Mucosa of rectum (tissue), 2 donors: Measurements from ENCODE around the gene FAM120B.
"Not testable (repeated sequence)": the region's sequence is repeated elsewhere in the genome, so short reads cannot be mapped to it uniquely, and the experiment has no call there.

Experiments
- H3K27ac ChIP-seq, 2 donors: one replicate each; pipeline ENCODE4 v1.7.0; 2013; ENCODE audit warnings: inconsistent platforms in 2 of 2, low read depth in 2 of 2, low read length in 2 of 2
- H3K27me3 ChIP-seq, 2 donors: one replicate each; pipeline ENCODE4 v1.7.0; 2013; ENCODE audit warnings: low read length in 2 of 2; ENCODE audit not compliant: control insufficient read depth in 2 of 2, insufficient read depth in 2 of 2
- H3K36me3 ChIP-seq, 2 donors: one replicate each; pipeline ENCODE4 v1.7.0; 2013; ENCODE audit warnings: low read length in 2 of 2; ENCODE audit not compliant: control insufficient read depth in 2 of 2, insufficient read depth in 2 of 2
- H3K4me1 ChIP-seq, 2 donors: one replicate each; pipeline ENCODE4 v1.7.0; 2013; ENCODE audit warnings: low read length in 2 of 2, mild to moderate bottlenecking in 1 of 2; ENCODE audit not compliant: control insufficient read depth in 2 of 2, insufficient read depth in 2 of 2
- H3K4me3 ChIP-seq, 2 donors: one replicate each; pipeline ENCODE4 v1.7.0; 2013; ENCODE audit warnings: low read length in 2 of 2
- H3K9ac ChIP-seq, 2 donors: one replicate each; pipeline ENCODE4 v1.7.0; 2013; ENCODE audit warnings: low read length in 2 of 2, low read depth in 1 of 2, mild to moderate bottlenecking in 1 of 2
- H3K9me3 ChIP-seq, 2 donors: one replicate each; pipeline ENCODE4 v1.7.0; 2013; ENCODE audit warnings: low read length in 2 of 2; ENCODE audit not compliant: control insufficient read depth in 2 of 2
- donor health status: healthy.
- donor health status: Normal muscosa, but diverticular disease.

Gene FAM120B

DNA sequence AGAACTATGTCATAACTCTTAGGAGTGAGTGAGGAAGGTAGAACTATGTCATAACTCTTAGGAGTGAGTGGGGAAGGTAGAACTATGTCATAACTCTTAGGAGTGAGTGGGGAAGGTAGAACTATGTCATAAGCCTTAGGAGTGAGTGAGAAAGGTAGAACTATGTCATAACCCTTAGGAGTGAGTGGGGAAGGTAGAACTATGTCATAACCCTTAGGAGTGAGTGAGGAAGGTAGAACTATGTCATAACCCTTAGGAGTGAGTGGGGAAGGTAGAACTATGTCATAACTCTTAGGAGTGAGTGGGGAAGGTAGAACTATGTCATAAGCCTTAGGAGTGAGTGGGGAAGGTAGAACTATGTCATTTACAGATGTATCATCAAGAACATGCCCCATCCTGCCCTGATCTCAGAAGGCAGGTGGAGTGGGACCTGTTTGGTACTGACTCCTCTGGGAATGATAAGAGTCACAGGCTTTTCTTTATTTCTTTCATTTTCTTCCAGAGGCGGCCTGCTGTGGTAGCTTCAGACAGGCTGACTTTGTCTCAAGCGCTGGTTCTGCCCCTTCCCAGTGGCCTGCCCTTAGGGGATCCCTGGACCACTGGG is 93.5 kb downstream of the FAM120B start:
- H3K36me3 ChIP-seq: peaks cover 53 to 71% of the 10 kb centered on the region in 2 donors
- H3K4me1 ChIP-seq, H3K4me3 ChIP-seq, H3K27me3 ChIP-seq, H3K9me3 ChIP-seq, H3K9ac ChIP-seq, H3K27ac ChIP-seq: not testable (repeated sequence)

DNA sequence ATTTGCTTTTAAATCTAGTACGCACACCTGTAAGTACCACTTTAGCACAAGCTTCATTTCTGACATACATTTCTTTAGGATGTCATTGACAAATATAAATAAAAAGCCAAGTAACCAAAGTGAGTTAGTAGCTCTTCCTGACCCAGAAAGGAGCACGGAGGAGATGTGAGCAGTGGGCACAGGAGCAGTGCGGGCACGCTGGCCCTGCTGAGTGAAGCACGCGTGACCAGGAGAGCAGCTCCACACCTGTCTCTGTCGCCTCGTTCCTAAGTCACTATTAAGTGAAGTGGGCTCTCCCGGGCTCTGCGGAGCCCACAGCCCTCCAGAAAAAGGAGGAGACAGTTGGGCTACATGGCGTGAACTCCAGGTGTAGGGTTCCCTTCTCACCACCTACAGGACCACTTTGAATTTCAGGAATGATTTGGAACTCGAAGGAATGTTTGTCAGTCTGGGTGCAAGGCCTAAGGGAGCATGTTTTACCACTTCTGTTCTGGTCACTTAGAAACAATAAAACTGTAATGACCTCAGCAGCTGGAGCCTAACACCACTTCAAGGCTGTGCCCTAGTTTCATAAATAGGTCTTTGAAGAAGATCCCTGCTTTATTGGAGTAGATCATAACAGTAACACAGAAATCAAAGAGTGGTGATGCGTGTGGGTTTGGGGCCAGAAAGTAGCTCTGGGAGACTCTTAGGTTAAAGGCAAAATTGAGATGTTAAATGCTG is 95.9 kb downstream of the FAM120B start:
- Histone ChIP-seq H3K36me3 (peaks cover 41 to 61% of the 10 kb centered on the region in 2 donors), H3K27me3 (no peaks in the 10 kb centered on the region), H3K4me1 (no peaks in the 10 kb centered on the region), H3K4me3 (no peak overlapping the region), H3K27ac (no peak overlapping the region), H3K9ac (no peak overlapping the region), H3K9me3 (no peaks in the 10 kb centered on the region)

DNA sequence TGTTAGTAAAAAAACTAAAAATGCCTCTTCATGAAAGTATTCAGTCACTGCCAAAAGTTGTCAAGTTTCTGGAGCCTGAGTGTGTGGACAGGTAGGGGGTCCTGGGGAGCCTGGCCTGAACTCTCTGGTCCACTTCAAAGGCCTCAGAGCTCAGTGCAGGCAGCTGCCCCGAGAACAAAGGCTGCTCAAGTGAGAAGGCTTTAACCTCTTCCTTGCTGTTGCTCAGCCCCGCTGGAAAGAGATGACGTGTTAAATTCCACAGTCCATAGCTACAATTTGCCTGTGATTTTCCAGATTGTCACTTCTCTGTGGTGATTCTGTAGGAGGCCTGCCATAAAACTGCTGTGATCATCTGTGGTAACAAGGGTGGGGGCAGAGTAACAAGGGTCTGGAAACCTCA is 96.9 kb downstream of the FAM120B start:
- Histone ChIP-seq H3K9me3 (no peaks in the 10 kb centered on the region), H3K36me3 (peaks cover 36 to 56% of the 10 kb centered on the region in 2 donors), H3K27me3 (no peaks in the 10 kb centered on the region), H3K4me1 (no peaks in the 10 kb centered on the region), H3K4me3 (no peak overlapping the region), H3K9ac (no peak overlapping the region), H3K27ac (no peak overlapping the region)

DNA sequence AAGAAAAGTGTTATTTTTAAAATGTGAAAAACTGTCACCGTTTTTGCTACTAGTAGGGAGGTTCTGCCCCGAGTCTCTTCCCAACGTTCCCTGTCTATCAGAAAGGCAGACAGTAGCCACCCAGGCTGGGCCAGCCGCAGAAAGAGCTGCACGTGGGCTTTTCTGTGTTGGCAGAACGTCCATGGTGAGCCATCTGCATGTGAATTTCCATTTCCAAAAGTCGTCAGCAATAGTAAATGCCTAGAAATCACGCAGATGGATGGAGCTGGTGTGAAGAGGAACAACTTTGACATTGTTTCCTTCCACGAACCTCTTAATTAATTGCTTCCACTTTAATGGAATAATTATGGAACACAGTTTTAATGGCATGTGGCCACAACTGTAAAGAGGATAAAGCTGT is 97.5 kb downstream of the FAM120B start:
- Histone ChIP-seq H3K9ac (no peak overlapping the region), H3K27me3 (no peaks in the 10 kb centered on the region), H3K27ac (no peak overlapping the region), H3K4me3 (no peak overlapping the region), H3K36me3 (peaks cover 33 to 56% of the 10 kb centered on the region in 2 donors), H3K4me1 (no peaks in the 10 kb centered on the region), H3K9me3 (no peaks in the 10 kb centered on the region)

DNA sequence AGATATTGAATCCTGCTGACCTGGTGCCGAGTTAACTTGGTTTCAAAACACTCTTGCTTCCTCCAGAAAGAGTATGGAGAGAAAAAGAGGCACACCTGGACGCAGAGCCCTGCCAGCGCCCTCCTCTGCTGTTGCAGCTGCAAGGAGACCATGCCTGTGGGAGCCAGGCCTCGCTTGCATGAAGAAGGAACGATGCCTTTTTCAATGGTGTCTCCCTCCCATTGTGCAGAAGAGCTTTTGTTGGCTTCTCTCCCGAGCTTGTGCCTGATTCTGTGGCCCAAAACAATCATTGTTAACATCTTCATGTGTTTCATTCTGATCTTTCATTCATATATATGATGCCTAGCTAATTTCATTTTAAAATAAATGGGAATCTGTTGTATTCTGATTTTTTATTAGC is 98.1 kb downstream of the FAM120B start:
- Histone ChIP-seq H3K36me3 (peaks cover 33 to 56% of the 10 kb centered on the region in 2 donors), H3K27ac (no peak overlapping the region), H3K4me3 (no peak overlapping the region), H3K4me1 (no peaks in the 10 kb centered on the region), H3K9ac (no peak overlapping the region), H3K9me3 (no peaks in the 10 kb centered on the region), H3K27me3 (no peaks in the 10 kb centered on the region)

DNA sequence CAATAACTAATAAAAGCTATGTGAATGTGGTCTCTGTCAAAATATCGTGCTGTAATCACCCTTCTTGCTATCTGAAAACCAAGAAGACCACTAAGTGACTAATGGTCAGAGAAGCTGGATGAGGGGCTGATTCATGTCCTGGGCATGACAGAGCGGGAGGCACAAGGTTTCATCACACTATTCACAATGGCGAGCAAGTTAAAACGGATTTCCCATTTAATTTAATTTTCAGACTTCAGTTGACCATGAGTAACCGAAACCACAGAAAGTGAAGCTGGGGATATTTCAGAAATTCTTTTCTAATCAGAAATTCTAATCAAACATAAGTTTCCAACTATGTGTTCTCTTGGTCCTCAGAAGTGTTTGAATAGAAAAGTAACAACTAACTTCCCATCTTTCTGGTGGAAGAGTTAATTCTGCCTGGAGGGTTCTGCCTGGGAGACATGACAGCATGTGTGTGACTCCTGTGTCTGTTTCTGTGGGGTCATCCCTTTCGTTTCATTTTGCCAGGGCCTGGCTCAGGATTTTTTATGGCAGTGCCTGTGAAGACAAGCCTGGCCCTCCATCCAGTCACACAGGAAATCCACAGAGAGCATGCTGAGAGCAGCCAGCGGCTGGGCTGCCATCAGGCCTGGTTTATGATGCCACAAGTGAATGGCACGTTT is 98.9 kb downstream of the FAM120B start:
- H3K9me3 ChIP-seq: no peaks in the 10 kb centered on the region
- no peaks in the 10 kb centered on the region for H3K27me3 ChIP-seq
- no peak overlapping the region for H3K4me3 ChIP-seq
- no peak overlapping the region for H3K9ac ChIP-seq
- H3K4me1 ChIP-seq: no peaks in the 10 kb centered on the region
- no peak overlapping the region for H3K27ac ChIP-seq
- peaks cover 31 to 53% of the 10 kb centered on the region in 2 donors for H3K36me3 ChIP-seq

DNA sequence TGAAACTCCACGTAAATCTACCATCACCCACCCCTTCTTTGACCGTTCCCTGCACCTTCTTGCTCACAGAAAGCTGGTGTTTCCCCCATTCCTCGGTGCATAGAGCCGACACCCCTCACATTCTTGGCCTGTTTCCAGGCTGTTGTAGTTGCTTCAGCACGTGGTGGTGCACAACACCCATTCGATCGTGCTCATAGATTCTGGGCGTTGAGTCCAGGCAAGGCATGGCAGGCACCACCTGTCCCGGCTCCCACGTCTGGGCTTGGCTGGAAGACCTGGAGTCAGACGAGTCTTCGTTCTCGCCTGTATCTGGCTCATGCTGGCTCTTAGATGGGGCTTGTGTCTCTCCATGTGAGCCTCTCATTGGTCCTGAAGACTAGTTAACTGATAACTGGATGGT is 100.6 kb downstream of the FAM120B start:
- Histone ChIP-seq H3K9me3 (no peaks in the 10 kb centered on the region), H3K27me3 (no peaks in the 10 kb centered on the region), H3K9ac (no peak overlapping the region), H3K4me3 (no peak overlapping the region), H3K36me3 (peaks cover 23 to 38% of the 10 kb centered on the region in 2 donors), H3K27ac (no peak overlapping the region), H3K4me1 (no peaks in the 10 kb centered on the region)

DNA sequence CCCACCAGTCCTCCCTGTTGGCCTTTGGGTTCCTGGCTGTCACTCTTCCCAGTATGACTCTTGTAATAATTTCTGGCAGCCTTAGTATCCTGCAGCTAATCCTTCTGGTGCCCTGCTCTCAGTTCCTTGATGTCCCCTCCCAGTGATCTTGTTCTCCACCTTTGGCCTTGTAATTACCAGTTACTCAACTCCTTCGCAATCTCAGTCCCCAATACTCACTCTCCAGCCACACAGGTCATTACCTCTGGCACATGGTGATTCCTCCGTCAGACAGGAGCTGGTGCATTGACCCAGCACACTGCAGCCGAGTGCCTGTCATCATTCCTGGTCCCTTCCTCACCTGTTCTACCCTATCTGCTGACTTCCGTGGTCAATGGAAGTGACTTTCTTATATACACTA is 101.4 kb downstream of the FAM120B start:
- Histone ChIP-seq H3K27ac (no peak overlapping the region), H3K4me1 (no peaks in the 10 kb centered on the region), H3K4me3 (no peak overlapping the region), H3K27me3 (no peaks in the 10 kb centered on the region), H3K9ac (no peak overlapping the region), H3K36me3 (peaks cover 23 to 30% of the 10 kb centered on the region in 2 donors), H3K9me3 (no peaks in the 10 kb centered on the region)

DNA sequence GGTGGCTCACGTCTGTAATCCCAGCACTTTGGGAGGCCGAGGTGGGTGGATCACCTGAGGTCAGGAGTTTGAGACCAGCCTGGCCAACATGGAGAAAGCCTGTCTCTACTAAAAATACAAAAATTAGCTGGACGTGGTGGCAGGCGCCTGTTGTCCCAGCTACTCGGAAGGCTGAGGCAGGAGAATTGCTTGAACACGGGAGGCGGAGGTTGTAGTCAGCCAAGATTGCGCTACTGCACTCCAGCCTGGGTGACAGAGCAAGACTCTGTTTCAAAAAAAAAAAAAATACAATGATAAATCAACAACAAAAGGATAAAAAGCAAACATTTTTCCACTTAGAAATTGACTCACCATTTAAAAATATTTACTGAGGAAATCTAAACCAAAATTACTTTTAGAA is 103.2 kb downstream of the FAM120B start:
- not testable (repeated sequence) for H3K4me3 ChIP-seq, H3K4me1 ChIP-seq

DNA sequence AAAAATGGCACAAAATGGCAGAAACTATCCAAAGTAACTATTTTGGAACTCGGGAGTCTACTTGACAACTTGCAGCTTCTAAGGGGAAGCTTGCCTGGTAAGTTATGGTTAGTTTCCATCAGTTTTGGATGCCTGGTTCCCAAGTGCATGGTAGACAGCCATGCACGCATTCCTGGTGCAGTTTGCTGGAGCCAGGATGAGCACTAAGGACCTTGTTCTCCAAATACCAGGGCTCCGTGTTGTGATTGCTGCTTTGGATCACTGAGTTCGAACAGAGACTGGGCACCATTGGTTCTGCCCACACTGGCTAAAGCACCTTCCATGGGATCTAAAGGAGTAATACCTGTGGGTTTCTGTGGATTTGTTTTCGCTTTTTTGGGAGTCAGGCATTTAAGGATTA is 103.7 kb downstream of the FAM120B start:
- no peak overlapping the region for H3K4me3 ChIP-seq
- H3K9me3 ChIP-seq: no peaks in the 10 kb centered on the region
- H3K27ac ChIP-seq: no peak overlapping the region
- H3K27me3 ChIP-seq: no peaks in the 10 kb centered on the region
- H3K9ac ChIP-seq: no peak overlapping the region
- no peaks in the 10 kb centered on the region for H3K4me1 ChIP-seq
- H3K36me3 ChIP-seq: peaks cover 8 to 11% of the 10 kb centered on the region in 2 donors

More for the DNA sequence above, 103.2 kb downstream of the FAM120B start:
- H3K27me3 ChIP-seq, H3K27ac ChIP-seq, H3K9me3 ChIP-seq, H3K9ac ChIP-seq: not testable (repeated sequence)
- peaks cover 12 to 16% of the 10 kb centered on the region in 2 donors for H3K36me3 ChIP-seq
